Esophagus muscularis mucosa (tissue), 4 donors: ENCODE results near the gene ICAM1.

Experiments
- EP300 ChIP-seq: sonication (generic); formaldehyde crosslinking; IDR thresholded peaks from one replicate; pipeline ENCODE4 v1.6.1; 2017; ENCODE audit warnings: antibody characterized with exemption
- POLR2A ChIP-seq: fragments of 450-650 bp; IDR thresholded peaks from one replicate; pipeline ENCODE4 v1.6.1; 2017; ENCODE audit warnings: antibody characterized with exemption, moderate library complexity, mild to moderate bottlenecking, low read depth
- TF ChIP-seq, protein P1 (sequence below), 3 experiments: fragments of 200-600 bp in 2 of 3; fragments of 450-650 bp in 1 of 3; sonication (generic) in 2 of 3; IDR thresholded peaks; one replicate each; pipeline ENCODE4 v1.5.1; 2017 to 2019; ENCODE audit warnings: antibody characterized with exemption in 3 of 3, mild to moderate bottlenecking in 2 of 3, moderate library complexity in 1 of 3

DNA sequence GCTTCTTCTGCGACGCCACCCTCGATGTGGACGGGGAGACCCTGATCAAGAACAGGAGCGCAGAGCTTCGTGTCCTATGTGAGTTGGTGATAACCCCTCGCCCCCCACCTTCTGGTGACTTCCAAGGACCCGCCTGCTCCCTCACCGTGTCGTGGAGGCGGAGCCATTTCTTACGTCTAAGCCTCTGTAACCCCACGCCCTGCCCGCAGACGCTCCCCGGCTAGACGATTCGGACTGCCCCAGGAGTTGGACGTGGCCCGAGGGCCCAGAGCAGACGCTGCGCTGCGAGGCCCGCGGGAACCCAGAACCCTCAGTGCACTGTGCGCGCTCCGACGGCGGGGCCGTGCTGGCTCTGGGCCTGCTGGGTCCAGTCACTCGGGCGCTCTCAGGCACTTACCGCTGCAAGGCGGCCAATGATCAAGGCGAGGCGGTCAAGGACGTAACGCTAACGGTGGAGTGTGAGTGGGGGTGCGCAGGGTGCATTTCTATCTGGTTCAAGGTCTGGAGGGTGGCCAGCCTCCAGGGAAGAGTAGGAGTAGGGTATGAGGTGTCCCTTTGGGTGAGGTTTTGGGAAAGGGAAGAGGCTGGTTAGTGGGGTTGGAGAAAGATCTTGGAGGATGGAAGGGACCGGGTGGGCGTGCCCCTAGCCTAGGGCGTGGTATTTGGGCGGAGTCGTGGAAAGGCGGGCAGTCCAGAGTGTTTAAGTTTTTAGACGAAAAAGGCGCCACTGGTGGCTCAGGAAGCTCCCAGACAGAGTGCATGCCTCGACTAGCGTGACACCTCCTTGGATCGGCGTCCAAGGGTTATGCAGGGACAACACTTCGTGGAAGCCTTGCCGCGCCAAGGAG lies 22.1 kb downstream of the ICAM1 start:
- TF ChIP-seq, protein P1, sequence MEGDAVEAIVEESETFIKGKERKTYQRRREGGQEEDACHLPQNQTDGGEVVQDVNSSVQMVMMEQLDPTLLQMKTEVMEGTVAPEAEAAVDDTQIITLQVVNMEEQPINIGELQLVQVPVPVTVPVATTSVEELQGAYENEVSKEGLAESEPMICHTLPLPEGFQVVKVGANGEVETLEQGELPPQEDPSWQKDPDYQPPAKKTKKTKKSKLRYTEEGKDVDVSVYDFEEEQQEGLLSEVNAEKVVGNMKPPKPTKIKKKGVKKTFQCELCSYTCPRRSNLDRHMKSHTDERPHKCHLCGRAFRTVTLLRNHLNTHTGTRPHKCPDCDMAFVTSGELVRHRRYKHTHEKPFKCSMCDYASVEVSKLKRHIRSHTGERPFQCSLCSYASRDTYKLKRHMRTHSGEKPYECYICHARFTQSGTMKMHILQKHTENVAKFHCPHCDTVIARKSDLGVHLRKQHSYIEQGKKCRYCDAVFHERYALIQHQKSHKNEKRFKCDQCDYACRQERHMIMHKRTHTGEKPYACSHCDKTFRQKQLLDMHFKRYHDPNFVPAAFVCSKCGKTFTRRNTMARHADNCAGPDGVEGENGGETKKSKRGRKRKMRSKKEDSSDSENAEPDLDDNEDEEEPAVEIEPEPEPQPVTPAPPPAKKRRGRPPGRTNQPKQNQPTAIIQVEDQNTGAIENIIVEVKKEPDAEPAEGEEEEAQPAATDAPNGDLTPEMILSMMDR (IDR thresholded peaks at IDR 0.05), result no peak
- TF ChIP-seq POLR2A, result no peak
- TF ChIP-seq EP300, result no peak
